Muscle of arm (tissue), 12 donors: ENCODE measurements around the gene VPS11. TPM values are rescaled to one million over a fixed set of nuclear protein-coding genes. Genes with fewer than 3 reads are reported as not detected.

Experiments
- DNase-seq: peaks from one replicate; pipeline ENCODE4 v3.0.0-alpha.2; 2013
- polyA plus RNA-seq, 12 donors: library from polyadenylated mRNA; unstranded; fragments of 120-200 nt; gene quantifications; one replicate each; pipeline ENCODE4 v1.2.1, GENCODE V29; 2013; ENCODE audit not compliant: insufficient read length in 12 of 12

Gene VPS11
- polyA plus RNA-seq, 12 donors: 23.7 to 46.6 (median 31.5) TPM; not detected in 1

DNA sequence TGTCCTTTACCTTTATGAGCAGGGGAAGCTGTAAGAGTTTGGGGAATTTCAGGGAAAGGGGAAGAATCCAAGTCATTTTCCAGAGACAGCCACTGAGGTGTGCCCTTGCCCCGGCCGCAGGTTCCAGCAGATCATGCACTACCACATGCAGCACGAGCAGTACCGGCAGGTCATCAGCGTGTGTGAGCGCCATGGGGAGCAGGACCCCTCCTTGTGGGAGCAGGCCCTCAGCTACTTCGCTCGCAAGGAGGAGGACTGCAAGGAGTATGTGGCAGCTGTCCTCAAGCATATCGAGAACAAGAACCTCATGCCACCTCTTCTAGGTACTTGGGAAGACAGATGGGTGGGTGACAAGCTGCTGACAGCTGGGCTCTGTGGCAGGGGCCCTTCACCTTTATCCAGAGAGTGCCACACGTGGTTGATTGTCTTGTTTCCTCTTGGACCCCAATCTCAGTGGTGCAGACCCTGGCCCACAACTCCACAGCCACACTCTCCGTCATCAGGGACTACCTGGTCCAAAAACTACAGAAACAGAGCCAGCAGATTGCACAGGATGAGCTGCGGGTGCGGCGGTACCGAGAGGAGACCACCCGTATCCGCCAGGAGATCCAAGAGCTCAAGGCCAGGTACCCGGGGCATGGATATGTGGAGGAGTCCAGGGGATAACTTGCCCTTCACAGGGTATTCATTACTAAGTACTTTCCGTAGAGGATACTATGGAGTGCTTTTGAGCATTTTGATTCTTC lies 11.2 kb downstream of the VPS11 start:
- DNase-seq: no peak

DNA sequence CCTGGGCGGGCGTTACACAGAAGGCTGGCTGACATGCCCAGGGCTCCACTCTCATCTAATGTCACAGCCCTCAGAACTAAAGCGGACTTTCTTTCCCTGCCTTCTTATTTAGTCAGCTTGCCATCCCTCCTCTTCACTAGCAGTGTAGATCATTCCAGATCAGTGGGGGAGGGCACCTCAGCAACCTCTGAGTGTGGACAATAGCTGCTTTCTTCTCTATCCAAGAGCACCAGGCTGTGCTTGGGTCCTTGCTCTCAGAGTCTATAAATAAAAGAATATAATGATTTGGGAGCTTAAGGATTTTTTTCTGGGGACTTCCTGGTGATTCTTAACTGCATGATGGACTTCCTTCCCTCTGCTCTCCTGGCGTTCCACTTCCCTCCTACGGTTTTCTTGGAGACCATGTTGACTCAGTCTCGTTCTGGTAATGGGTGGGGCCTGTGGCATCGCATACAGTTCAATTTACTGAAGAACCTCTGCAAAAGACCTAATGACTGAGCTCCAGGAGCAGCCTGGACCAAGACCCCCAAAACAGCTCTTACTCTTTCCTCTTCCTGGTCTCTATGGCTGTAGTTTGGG lies 14.2 kb downstream of the VPS11 start:
- no peak for DNase-seq

GRCh38 chr11:119084663-119085436 lies 17.2 kb downstream of the VPS11 start, which contains the start of gene HMBS:
Gene HMBS (plus strand): TSS chr11:119084881. CDS start chr11:119085034, 153 bp downstream.
- peak; percentile 99 for DNase-seq

GRCh38 chr11:119085437-119085847 lies 17.8 kb downstream of the VPS11 start:
- DNase-seq: no peak

DNA sequence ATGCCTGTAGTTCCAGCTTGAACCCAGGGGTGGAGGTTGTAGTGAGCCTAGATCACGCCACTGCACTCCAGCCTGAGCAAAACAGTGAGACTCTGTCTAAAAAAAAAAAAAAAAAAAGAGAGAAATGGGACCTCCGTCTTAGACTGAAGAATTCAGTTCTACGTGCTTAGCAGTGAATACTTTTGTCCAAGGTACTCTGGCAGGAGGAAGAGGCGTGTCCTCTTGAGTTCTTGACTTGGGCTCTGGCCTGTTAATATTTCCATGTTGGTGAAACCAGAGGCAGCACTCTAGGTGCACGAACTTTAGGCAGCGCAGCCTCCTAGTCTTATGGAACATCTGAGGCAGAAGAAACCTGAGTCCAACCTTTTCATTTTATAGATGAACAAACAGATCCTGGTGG lies 19.5 kb downstream of the VPS11 start:
- no peak for DNase-seq

DNA sequence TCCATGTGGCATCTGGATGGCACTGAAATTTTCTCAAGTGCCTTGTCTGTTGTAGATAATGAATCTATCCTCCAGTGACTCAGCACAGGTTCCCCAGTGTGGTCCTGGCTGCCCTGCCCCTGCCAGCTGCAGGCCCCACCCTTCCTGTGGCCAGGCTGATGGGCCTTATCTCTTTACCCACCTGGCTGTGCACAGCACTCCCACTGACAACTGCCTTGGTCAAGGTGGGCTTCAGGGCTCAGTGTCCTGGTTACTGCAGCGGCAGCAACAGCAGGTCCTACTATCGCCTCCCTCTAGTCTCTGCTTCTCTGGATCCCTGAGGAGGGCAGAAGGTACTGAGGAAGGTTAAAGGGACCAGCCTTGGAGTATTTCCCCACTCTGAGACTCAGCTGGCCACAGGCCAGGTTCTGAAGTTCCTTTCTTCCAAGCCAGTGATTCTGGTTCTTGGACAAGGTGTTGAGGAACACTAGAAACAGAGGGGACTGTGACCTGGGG lies 20.2 kb downstream of the VPS11 start:
- no peak for DNase-seq

- no peak for DNase-seq
Measured at GRCh38 chr11:119088406-119088805, 20.8 kb downstream of the VPS11 start.

DNA sequence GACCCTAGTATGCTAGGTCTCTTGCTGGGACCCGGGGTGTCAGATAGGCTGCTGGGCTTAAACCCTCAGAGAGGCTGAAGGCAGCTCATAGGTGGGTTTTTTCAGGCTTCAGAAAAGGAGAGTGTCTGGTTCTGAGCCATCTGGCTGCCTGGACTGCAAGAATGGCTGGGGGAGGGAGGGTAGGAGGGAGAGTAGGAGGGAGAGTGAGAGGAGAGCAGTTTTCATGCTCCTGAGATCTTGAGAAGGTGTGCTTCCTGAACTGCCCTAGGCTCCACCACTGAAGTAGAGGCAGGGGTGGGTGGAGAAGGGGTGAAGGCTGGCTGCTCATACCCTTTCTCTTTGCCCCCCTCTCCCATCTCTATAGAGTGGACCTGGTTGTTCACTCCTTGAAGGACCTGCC lies 21.7 kb downstream of the VPS11 start:
- no peak for DNase-seq

DNA sequence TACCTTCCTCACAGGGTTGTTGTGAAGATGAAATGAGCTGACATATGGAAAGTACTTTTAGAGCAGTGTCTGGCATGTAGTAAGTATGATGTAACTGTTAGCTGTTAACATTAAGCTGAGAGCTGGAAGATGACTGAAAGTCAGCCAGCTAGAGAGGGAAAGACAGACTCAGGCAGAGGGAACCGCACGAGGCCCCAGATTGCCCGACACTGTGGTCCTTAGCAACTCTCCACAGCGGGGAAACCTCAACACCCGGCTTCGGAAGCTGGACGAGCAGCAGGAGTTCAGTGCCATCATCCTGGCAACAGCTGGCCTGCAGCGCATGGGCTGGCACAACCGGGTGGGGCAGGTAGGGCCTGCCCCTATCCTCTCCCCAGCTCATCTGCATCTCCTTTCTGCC lies 23.6 kb downstream of the VPS11 start:
- DNase-seq: no peak

DNA sequence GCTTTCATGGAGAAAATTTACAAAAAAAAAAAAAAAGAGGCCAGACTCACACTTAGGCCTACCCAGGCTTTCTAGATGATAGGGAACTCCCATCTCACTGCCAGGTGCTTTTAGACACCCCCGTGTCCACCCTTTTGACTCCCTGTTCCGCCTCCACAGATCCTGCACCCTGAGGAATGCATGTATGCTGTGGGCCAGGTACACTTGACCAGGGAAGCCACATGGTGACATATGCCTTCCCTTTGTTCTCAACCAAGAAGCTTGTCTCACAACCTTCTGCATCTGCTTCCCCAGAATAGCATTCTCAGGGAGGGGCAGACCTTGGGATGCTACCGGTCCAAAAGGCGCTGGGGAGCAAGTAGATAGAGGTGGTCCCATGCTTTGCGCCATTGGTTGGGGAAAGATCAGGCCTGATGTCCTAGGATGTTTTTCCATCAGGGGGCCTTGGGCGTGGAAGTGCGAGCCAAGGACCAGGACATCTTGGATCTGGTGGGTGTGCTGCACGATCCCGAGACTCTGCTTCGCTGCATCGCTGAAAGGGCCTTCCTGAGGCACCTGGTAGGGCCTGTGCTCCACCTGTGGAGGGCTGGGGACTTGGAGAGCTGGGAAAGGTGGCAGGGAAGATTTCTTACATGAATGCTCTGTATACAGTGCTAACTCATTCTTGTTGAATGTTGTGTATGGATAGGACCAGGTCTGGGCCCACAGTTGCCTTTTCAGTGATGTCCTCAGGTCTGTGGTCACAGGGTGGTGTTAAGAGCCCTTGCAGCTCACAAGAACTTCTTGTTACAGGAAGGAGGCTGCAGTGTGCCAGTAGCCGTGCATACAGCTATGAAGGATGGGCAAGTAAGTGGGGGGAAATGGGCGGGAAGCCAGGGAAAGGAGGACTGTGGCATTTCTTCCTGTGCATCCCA lies 24.6 kb downstream of the VPS11 start:
- no peak for DNase-seq

DNA sequence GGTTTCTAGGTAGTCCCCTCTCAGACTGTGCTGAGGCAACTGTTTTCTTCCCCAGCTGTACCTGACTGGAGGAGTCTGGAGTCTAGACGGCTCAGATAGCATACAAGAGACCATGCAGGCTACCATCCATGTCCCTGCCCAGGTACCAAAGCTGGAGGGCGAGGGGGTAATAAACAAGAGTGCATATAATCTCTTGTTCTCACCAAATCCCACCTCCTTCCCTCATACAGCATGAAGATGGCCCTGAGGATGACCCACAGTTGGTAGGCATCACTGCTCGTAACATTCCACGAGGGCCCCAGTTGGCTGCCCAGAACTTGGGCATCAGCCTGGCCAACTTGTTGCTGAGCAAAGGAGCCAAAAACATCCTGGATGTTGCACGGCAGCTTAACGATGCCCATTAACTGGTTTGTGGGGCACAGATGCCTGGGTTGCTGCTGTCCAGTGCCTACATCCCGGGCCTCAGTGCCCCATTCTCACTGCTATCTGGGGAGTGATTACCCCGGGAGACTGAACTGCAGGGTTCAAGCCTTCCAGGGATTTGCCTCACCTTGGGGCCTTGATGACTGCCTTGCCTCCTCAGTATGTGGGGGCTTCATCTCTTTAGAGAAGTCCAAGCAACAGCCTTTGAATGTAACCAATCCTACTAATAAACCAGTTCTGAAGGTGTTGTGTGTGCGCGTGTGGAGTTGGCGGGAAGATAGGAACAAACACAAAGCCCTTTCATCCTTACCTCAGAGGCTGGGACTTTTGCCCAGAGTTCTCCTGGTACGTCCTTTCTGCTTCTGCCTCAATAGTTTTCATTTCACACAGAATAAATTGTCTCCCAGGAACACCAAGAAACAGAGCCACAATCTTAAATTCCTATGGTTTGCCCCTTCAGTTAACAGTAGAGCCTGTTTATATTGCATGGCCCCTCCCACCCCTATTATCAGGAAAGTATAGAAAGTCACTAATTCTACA lies 25.5 kb downstream of the VPS11 start:
- DNase-seq: no peak

DNA sequence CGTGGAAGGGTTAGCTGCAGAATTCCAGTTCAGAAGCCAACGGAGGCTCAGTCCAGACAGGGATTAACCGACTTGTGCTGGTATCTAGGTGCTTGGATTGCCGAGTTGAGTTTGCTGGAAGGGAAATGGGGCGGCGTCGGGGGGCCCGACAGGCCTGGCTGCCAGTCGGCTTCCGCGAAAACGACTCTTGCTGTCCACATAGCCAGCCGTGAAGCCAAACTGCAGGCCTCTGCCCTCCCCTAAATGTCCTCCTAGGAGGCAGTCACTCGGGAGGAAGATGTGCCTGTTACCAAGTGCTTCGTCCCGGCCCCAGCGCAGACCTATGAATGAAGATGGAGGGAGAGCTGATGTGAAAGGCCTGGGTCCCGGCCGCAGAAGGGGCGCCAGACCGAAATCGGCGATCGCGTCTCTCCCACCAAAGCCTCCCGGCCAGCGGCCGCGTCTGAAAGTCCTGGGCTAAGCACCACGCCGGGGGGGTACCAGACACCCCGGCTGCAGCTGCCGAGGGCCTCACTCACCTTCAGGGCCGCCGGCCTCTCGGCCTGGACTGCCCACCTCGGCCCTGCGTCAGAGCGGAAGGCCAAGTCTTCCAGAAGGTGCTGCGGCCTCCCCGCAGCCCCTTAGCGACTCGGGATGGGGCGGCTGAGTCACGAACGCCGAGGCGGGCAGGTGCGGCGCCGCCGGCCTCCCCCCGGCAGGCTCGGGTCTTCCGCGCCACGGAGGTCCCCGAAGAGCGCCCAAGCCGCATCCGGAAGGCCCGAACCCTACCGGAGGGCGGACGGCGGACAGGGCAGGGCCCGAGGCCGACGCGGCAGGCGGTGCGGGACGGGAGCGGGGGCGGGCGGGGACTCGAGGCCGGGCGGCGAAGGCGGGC lies 26.6 kb downstream of the VPS11 start:
- no peak for DNase-seq

GRCh38 chr11:119094816-119095065 lies 27.1 kb downstream of the VPS11 start:
- no peak for DNase-seq

DNA sequence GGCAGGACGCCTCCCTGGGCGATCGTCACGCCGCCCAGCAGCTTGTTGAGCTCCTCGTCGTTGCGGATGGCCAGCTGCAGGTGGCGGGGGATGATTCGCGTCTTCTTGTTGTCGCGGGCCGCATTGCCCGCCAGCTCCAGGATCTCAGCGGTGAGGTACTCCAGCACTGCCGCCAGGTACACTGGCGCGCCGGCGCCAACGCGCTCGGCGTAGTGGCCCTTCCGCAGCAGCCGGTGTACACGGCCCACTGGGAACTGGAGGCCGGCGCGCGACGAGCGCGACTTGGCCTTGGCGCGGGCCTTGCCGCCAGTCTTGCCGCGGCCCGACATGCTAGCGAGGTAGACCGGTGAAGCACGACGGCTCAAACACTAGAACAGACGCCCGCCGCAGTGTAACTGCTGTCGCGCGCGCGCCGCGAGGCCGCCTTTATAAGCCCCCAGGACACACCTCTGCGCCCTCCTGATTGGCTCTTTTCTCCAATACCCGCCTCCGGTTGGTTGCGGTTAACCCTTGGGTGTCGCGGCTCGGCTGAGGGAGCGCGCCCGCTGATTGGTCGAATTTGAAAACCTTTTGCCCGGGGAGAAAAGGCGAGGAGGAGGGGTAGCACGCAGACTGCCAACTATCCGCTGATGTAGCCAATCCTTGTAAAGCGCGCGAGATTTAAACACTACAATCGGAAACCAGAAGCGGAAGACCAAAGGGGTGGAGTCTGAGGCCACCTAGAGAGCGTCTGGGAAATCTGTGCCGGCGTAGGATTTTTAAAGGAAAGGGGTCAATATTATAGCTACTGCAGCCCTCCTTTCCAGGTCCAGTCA lies 27.7 kb downstream of the VPS11 start:
- DNase-seq: peak; percentile 99

- no peak for DNase-seq
Measured at GRCh38 chr11:119099711-119100110, 32.1 kb downstream of the VPS11 start.

DNA sequence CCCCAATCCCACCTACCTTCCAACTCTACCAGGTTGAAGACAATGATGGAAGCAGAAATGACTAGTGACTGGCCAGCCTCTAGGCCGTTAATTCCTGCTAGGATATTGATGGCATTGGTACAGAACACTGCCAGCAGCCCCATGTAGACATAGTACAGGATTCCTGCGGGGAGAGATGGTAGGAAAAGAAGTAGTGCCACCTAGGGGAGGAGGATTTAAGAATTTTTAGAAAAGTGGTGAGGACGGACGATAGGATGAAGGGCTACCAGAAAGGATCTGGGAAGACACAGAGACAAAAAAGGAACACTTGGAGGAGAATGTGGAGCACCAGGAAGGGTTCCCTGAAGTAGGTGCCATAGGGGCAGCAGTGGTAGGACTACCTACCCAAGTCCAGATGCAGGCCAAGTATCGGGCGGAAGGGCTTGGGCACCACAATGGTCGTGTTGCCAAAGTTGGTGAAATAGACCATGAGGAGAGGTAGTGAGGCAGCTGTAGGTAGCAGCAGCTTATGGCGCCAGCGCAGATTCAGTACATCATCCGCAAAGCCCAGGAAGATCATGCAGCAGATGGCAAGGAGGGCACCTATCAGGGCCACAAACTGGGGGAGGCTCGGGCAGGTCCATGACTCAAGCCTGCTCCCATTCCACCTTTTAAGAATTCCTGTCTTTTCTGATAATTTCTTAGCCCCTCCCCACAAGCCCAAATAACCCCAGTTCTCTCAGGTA lies 32.8 kb downstream of the VPS11 start:
- DNase-seq: no peak

DNA sequence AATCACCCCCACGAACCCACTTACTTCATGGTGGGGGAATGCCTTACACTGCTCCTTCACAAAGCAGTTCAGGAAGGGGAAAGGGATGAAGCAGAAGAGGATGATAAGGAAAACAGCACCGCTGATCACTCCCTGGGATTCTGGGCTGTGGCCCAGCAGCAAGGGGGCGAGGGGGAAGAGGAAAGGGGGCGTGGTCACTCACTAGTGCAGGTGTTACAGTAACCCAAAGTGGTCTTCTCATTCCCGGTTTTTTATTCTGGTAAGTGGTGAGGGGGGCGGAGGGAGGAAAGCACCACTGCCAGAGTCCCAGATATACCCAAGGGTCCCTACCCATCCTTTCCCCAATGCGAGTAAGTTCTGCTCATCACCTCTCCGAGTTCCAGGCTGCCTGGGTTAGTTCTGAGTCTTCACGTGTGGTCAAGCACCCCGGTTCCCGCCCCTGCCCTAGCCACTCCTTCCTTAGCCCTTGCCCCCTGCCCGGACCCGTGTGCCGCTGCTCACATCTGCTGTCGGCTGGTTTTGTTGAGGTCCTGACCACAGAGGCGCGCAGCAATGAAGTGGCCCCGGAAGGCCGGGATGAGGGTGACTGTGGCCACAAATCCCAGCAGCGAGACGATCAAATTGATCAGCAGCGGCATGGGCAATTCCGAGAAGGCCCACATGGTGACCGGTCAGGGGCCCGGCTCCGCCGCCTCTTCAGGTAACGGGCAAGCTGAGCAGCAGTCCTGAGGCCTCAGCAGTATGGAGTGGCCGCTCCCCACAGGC lies 33.6 kb downstream of the VPS11 start:
- no peak for DNase-seq
